GM12878 (cell line): Measurements from ENCODE around the gene MEAF6. TPM values are rescaled to one million over a fixed set of nuclear protein-coding genes. Genes with fewer than 3 reads are reported as not detected.

Experiments used
- ATAC-seq: fragments of 200-7000 bp; cut with Tn5 transposase; 3 replicates; pipeline ENCODE4 v1.9.1; 2020; ENCODE audit warnings: mild to moderate bottlenecking, moderate library complexity
- BruUV-seq: library from RNA; stranded (reverse); fragments of 400-500 nt; replicated peaks from 2 replicates; lab custom pipeline; 2021; lab: Mats Ljungman, UMichigan
- CTCF ChIA-PET: fragments of 300-600 bp; sonication (Branson Sonifier 250); formaldehyde crosslinking; extraction: SDS; loops from one replicate; lab custom pipeline; 2021; ENCODE audit warnings: inconsistent platforms; lab: Yijun Ruan, JAX
- POLR2A ChIA-PET: fragments of 350-600 bp; formaldehyde crosslinking; extraction: SDS; loops from one replicate; lab custom pipeline; 2021; ENCODE audit warnings: inconsistent platforms; lab: Charles Lee
- RAD21 ChIA-PET: fragments of 300-600 bp; sonication (Branson Sonifier 250); formaldehyde crosslinking; loops from one replicate; lab custom pipeline; 2023; ENCODE audit warnings: antibody characterized with exemption; ENCODE audit not compliant: unreplicated experiment; lab: Charles Lee
- SMC1A ChIA-PET: fragments of 300-600 bp; sonication (Branson Sonifier 250); formaldehyde crosslinking; loops from one replicate; lab custom pipeline; 2023; ENCODE audit not compliant: unreplicated experiment, uncharacterized antibody; lab: Charles Lee
- DNase-seq: peaks from one replicate; pipeline ENCODE4 v3.0.0-alpha.2; 2011; ENCODE audit warnings: low read depth, low spot score
- FAIRE-seq: peaks from 3 replicates; lab custom pipeline; 2011; peaks lifted over from hg19 to GRCh38; lab: Jason Lieb, UNC
- H2AFZ ChIP-seq: 2 replicates; pipeline ENCODE4 v1.6.0; 2011; ENCODE audit warnings: low read depth, low read length, control low read depth; ENCODE audit not compliant: control insufficient read depth
- H3K27ac ChIP-seq: 2 replicates; pipeline ENCODE4 v1.5.1; 2011; ENCODE audit warnings: control low read depth; ENCODE audit not compliant: control insufficient read depth, insufficient read depth
- H3K27me3 ChIP-seq, 2 experiments: replicated peaks in 1 of 2; 2 replicates each; pipeline versions ENCODE4 v1.6.0 to v1.6.1; 2011; ENCODE audit warnings: low read length in 1 of 2; ENCODE audit not compliant: control insufficient read depth in 2 of 2, insufficient read depth in 2 of 2
- H3K36me3 ChIP-seq, 2 experiments: 2 replicates each; pipeline ENCODE4 v1.5.1; 2011; ENCODE audit warnings: low read length in 1 of 2; ENCODE audit not compliant: control insufficient read depth in 2 of 2, insufficient read depth in 2 of 2
- H3K4me1 ChIP-seq: 2 replicates; pipeline ENCODE4 v1.6.1; 2011; ENCODE audit warnings: mild to moderate bottlenecking, low read length, moderate library complexity, mixed read lengths; ENCODE audit not compliant: control insufficient read depth, insufficient read depth
- H3K4me2 ChIP-seq: 2 replicates; pipeline ENCODE4 v1.6.0; 2011; ENCODE audit warnings: control low read depth; ENCODE audit not compliant: control insufficient read depth, insufficient read depth
- H3K4me3 ChIP-seq: fragments of 200-600 bp; sonication (generic); 2 replicates; pipeline ENCODE4 v1.5.1; 2016
- H3K79me2 ChIP-seq: 2 replicates; pipeline ENCODE4 v1.6.0; 2011; ENCODE audit warnings: low read length; ENCODE audit not compliant: control insufficient read depth, insufficient read depth
- H3K9ac ChIP-seq: 2 replicates; pipeline ENCODE4 v1.8.0; 2011; ENCODE audit warnings: low read length, control low read depth, mixed read lengths; ENCODE audit not compliant: control insufficient read depth, insufficient read depth
- H3K9me3 ChIP-seq: replicated peaks from 3 replicates; pipeline ENCODE4 v1.5.1; 2011; ENCODE audit warnings: mild to moderate bottlenecking, low read length; ENCODE audit not compliant: control insufficient read depth, insufficient read depth
- H4K20me1 ChIP-seq: 2 replicates; pipeline ENCODE4 v1.6.0; 2011; ENCODE audit not compliant: control insufficient read depth, insufficient read depth
- MTA3 ChIP-seq: IDR thresholded peaks from 2 replicates; pipeline ENCODE4 v1.6.1; 2012; ENCODE audit warnings: low read length, inconsistent platforms, borderline replicate concordance
- SIX5 ChIP-seq: IDR thresholded peaks from 2 replicates; pipeline ENCODE4 v1.6.1; 2011; ENCODE audit warnings: mild to moderate bottlenecking, low read depth, low read length, moderate library complexity; ENCODE audit not compliant: severe bottlenecking
- SP1 ChIP-seq: IDR thresholded peaks from one replicate; pipeline ENCODE4 v1.6.1; 2011; ENCODE audit warnings: low read depth, low read length
- TARDBP ChIP-seq: IDR thresholded peaks from 2 replicates; pipeline ENCODE4 v1.6.1; 2016; ENCODE audit warnings: borderline replicate concordance
- ZBTB11 ChIP-seq: fragments of 450-650 bp; formaldehyde crosslinking; IDR thresholded peaks from 2 replicates; pipeline ENCODE4 v1.5.0; 2022; ENCODE audit warnings: mild to moderate bottlenecking, missing genetic modification characterization
- WGBS: methylation state at CpG from one replicate; pipeline ENCODE4 v1.1.6; 2016; ENCODE audit warnings: low lambda C conversion rate; ENCODE audit not compliant: insufficient replicate concordance, insufficient coverage; ENCODE audit errors: missing lambda C conversion rate; 5-methylcytosine and 5-hydroxymethylcytosine counted together
- in situ Hi-C: fragments of 300-500 bp; cut with MboI; formaldehyde crosslinking; loops from 9 replicates; pipeline ENCODE4 v1.14.3; 2018; ENCODE audit warnings: mixed read lengths
- intact Hi-C: fragments of 100-400 bp; cut with micrococcal nuclease; formaldehyde crosslinking; loops from one replicate; pipeline ENCODE4 v1.14.2; 2022; ENCODE audit not compliant: unreplicated experiment
- polyA plus RNA-seq, 11 experiments: library from polyadenylated mRNA; depleted of rRNA in 4 of 11; unstranded in 6 of 11; stranded (reverse) in 5 of 11; fragments of >200 nt; fragmentation: Nextera tagmentation in 4 of 11; fragmentation: Illumina TruSeq in 1 of 11; extraction: Ambion mirVana in 4 of 11; extraction: Trizol in 1 of 11; gene quantifications; 1 replicate in 1 of 11; 2 replicates in 10 of 11; pipeline versions ENCODE4 v1.2.1 to v1.2.3, GENCODE V29; 2011 to 2016; ENCODE audit warnings: inconsistent platforms in 2 of 11, missing spikeins in 2 of 11, low read depth in 1 of 11
- total RNA-seq, 4 experiments: library from RNA; depleted of rRNA in 3 of 4; stranded (reverse); fragments of >200 nt in 3 of 4; fragmentation: Illumina TruSeq in 1 of 4; extraction: Trizol in 1 of 4; gene quantifications; 2 replicates each; pipeline versions ENCODE4 v1.2.1 to v1.2.3, GENCODE V29; 2013 to 2021
- TF ChIP-seq, protein P1 (sequence below): IDR thresholded peaks from 2 replicates; pipeline ENCODE4 v1.6.1; 2011; ENCODE audit warnings: low read depth, mild to moderate bottlenecking, low read length, moderate library complexity, borderline replicate concordance; ENCODE audit errors: extremely low read depth

Gene MEAF6
- total and polyA plus RNA-seq, 10 of the 15 experiments (the other 5 are each of a cell fraction or from before 2014, with no cell fraction given) = 30.8 to 75.0 (median 58.1) TPM

DNA sequence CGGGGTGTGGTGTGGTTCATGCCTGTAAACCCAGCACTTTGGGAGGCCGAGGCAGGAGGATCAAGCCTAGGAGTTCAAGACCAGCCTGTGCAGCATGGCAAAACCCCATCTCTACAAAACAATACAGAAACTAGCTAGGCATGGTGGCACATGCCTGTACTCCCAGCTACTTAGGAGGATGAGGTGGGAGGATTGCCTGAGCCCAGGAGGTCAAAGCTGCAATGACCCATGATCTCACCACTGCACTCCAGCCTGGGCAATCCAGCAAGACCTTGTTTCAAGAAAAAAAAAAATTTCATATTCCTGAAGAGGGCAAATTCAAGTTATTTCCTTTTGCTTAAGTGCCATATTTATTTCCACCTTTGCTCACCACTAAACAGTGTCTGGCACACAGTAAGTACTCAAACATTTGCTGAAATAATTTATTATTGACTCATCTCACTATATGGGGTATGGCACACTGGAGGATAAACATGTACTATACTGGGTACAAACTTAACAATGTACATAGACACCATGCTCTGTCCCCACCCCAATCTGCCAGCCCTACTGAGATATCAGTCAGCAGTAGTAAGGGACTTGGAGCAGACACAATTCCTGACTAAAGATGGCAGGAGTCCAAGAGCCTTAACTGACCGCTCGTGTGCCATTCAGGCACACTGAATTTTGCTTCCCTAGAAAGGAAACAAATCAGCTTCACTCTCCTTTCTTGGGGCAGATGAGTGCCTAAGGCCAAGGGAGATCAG lies 15.5 kb downstream of the MEAF6 start:
- Histone ChIP-seq H3K4me2 (no peak overlapping the region), H4K20me1 (no peaks in the 10 kb centered on the region)

More for the DNA sequence above, 15.5 kb downstream of the MEAF6 start:
- TF ChIP-seq SP1 (no peak), MTA3 (no peak), TARDBP (no peak), ZBTB11 (CRISPR knock-in tag) (no peak), SIX5 (no peak)
- TF ChIP-seq, protein P1, sequence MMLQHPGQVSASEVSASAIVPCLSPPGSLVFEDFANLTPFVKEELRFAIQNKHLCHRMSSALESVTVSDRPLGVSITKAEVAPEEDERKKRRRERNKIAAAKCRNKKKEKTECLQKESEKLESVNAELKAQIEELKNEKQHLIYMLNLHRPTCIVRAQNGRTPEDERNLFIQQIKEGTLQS = no peak
- in situ Hi-C loops (no loop called here), intact Hi-C loops (no loop called here)
- Histone ChIP-seq H3K9ac (no peak overlapping the region), H3K4me1 (no peaks in the 10 kb centered on the region), H3K79me2 (no peaks in the 10 kb centered on the region), H3K27ac (no peak overlapping the region), H3K27me3 (no peaks in the 10 kb centered on the region), H2AFZ (no peak overlapping the region), H3K9me3 (no peaks in the 10 kb centered on the region), H3K36me3 (peaks cover 8 to 10% of the 10 kb centered on the region in 2 experiments; a peak in 3 of 4 replicates), H3K4me3 (no peak overlapping the region)
- no peak for ATAC-seq
- CTCF ChIA-PET = interaction anchor here (1.0 to 5.6 kb wide), 5 partner anchors 9 to 13 kb away, joined by 3 to 73 read pairs (median 3); no protein-coding TSS in a partner anchor
- no peak for DNase-seq
- RAD21 ChIA-PET = no interaction called here
- POLR2A ChIA-PET = no interaction called here
- BruUV-seq = no TSS peak
- WGBS = 100% methylated on average over 4 of the region's 4 CpGs
- SMC1A ChIA-PET = interaction anchor here (1.1 to 3.5 kb wide), 4 partner anchors 10 to 14 kb away, joined by 3 to 23 read pairs (median 5); no protein-coding TSS in a partner anchor
- no peak for FAIRE-seq
